Measurements from ENCODE around the gene APCDD1. TPM values are rescaled to one million over a fixed set of nuclear protein-coding genes. Genes with fewer than 3 reads are reported as not detected.
"Not testable (repeated sequence)": the region's sequence is repeated elsewhere in the genome, so short reads cannot be mapped to it uniquely, and the experiment has no call there.

APCDD1 gene
- total RNA-seq, 2 experiments from 2014 or later = not detected

- POLR2A ChIA-PET = no interaction called here
- H3K9me3 Mint-ChIP-seq = no peaks in the 10 kb centered on the region
- intact Hi-C loops (cut with DNase I, micrococcal nuclease) = no loop called here
- H3K36me3 ChIP-seq (ENCODE audit: insufficient read depth, low read length) = no peaks in the 10 kb centered on the region
- no peaks in the 10 kb centered on the region for H3K4me1 ChIP-seq (ENCODE audit: insufficient read depth, low read length)
- no peak for DNase-seq
- no peaks in the 10 kb centered on the region for H3K36me3 Mint-ChIP-seq (ENCODE audit: low read depth)
- no peak overlapping the region for H3K4me3 ChIP-seq (ENCODE audit: low read length)
- H3K27ac Mint-ChIP-seq = no peak overlapping the region
- H3K27me3 Mint-ChIP-seq = peaks cover 27% of the 10 kb centered on the region
- TF ChIP-seq CTCF (IDR thresholded peaks at IDR 0.05) = no peak
- CTCF ChIA-PET = no interaction called here
- no peak overlapping the region for H3K27ac ChIP-seq (ENCODE audit: low read depth in 1 of 2, low read length in 2 of 2)
- peaks cover 0 to 15% of the 10 kb centered on the region in 2 experiments for H3K9me3 ChIP-seq (ENCODE audit: control insufficient read depth in 1 of 2, insufficient read depth in 1 of 2, low read length in 2 of 2)
- peaks cover 0 to 3% of the 10 kb centered on the region in 2 experiments for H3K27me3 ChIP-seq (ENCODE audit: control insufficient read depth in 1 of 2, insufficient read depth in 2 of 2, low read length in 2 of 2)
- H3K4me3 Mint-ChIP-seq = no peak overlapping the region
- ATAC-seq (ENCODE audit: poor library complexity) = no peak
- H3K4me1 Mint-ChIP-seq (ENCODE audit: low read depth) = no peaks in the 10 kb centered on the region
Measured at GRCh38 chr18:10463096-10463495, 8.7 kb downstream of the APCDD1 start.

GRCh38 chr18:10463741-10464140 lies 9.3 kb downstream of the APCDD1 start:
- ChIA-PET CTCF (no interaction called here), POLR2A (no interaction called here)
- no peak for ATAC-seq (ENCODE audit: poor library complexity)
- H3K27ac ChIP-seq (ENCODE audit: low read depth in 1 of 2, low read length in 2 of 2) = no peak overlapping the region
- Mint-ChIP-seq H3K27ac (no peak overlapping the region), H3K27me3 (peaks cover 22% of the 10 kb centered on the region), H3K4me3 (no peak overlapping the region), H3K9me3 (no peaks in the 10 kb centered on the region), H3K36me3 (ENCODE audit: low read depth) (no peaks in the 10 kb centered on the region), H3K4me1 (ENCODE audit: low read depth) (no peaks in the 10 kb centered on the region)
- no peak overlapping the region for H3K4me3 ChIP-seq (ENCODE audit: low read length)
- no peak for DNase-seq
- no peak for TF ChIP-seq CTCF (IDR thresholded peaks at IDR 0.05)
- H3K4me1 ChIP-seq (ENCODE audit: insufficient read depth, low read length) = no peaks in the 10 kb centered on the region
- no peaks in the 10 kb centered on the region for H3K36me3 ChIP-seq (ENCODE audit: insufficient read depth, low read length)
- intact Hi-C loops (cut with DNase I, micrococcal nuclease) = no loop called here
- peaks cover 0 to 3% of the 10 kb centered on the region in 2 experiments for H3K27me3 ChIP-seq (ENCODE audit: control insufficient read depth in 1 of 2, insufficient read depth in 2 of 2, low read length in 2 of 2)
- H3K9me3 ChIP-seq (ENCODE audit: control insufficient read depth in 1 of 2, insufficient read depth in 1 of 2, low read length in 2 of 2) = peaks cover 0 to 15% of the 10 kb centered on the region in 2 experiments

- H3K27ac Mint-ChIP-seq; H3K36me3 Mint-ChIP-seq (ENCODE audit: low read depth); H3K4me1 Mint-ChIP-seq (ENCODE audit: low read depth); intact Hi-C loops (cut with DNase I, micrococcal nuclease); ATAC-seq (ENCODE audit: poor library complexity); CTCF ChIA-PET; H3K27me3 ChIP-seq (ENCODE audit: control insufficient read depth in 1 of 2, insufficient read depth in 2 of 2, low read length in 2 of 2); H3K4me3 Mint-ChIP-seq; H3K9me3 Mint-ChIP-seq; H3K36me3 ChIP-seq (ENCODE audit: insufficient read depth, low read length); DNase-seq; H3K27ac ChIP-seq (ENCODE audit: low read depth in 1 of 2, low read length in 2 of 2); H3K4me3 ChIP-seq (ENCODE audit: low read length); POLR2A ChIA-PET; H3K4me1 ChIP-seq (ENCODE audit: insufficient read depth, low read length): not testable (repeated sequence)
- H3K9me3 ChIP-seq (ENCODE audit: control insufficient read depth in 1 of 2, insufficient read depth in 1 of 2, low read length in 2 of 2) = peaks cover 0 to 15% of the 10 kb centered on the region in 2 experiments
- H3K27me3 Mint-ChIP-seq = peaks cover 18% of the 10 kb centered on the region
Measured at GRCh38 chr18:10464161-10464648, 9.8 kb downstream of the APCDD1 start.

Data from CD4-positive, alpha-beta T cell (primary cell).